ENCODE measurements around the gene PRDM7.
"Not testable (repeated sequence)": the region's sequence is repeated elsewhere in the genome, so short reads cannot be mapped to it uniquely, and the experiment has no call there.

DNA sequence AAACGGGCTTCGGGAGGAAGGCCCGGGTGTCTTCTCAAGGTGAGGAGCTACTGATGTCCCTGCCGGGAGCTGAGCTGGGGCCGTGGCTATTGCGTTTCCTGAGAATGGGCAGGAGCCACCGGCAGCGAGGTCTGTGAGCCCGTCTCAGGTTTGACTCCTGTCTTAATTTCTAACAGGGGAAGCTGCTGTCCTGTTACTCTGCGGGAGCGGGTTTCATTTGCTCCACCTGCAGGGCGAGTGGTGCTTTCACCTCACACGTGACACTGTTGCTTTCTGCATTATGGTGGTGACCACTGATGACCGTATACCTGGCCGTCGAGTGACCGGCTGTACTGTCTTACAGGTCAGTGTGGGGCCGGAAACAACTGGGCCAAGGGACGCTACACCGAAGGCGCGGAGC, 17.7 kb upstream of the PRDM7 start:
- not testable (repeated sequence) for TF ChIP-seq CTCF (IDR thresholded peaks at IDR 0.05; ENCODE audit: borderline replicate concordance, extremely low read depth, low read length, poor library complexity, severe bottlenecking); EZH2 (IDR thresholded peaks at IDR 0.05; ENCODE audit: borderline replicate concordance, low read depth, low read length, severe bottlenecking)
